Prostate gland (tissue), 2 donors: ENCODE data around the gene RYR3. TPM values are rescaled to one million over a fixed set of nuclear protein-coding genes. Genes with fewer than 3 reads are reported as not detected.

ENCODE experiments used
- DNase-seq: peaks from one replicate; pipeline ENCODE4 v3.0.0-alpha.2; 2019; ENCODE audit warnings: low spot score
- H3K27ac ChIP-seq, 2 donors: fragments of 200-600 bp; sonication (generic); 2 replicates each; pipeline ENCODE4 v1.5.1; 2017 to 2019
- H3K27me3 ChIP-seq: fragments of 200-600 bp; sonication (generic); replicated peaks from 2 replicates; pipeline ENCODE4 v1.5.1; 2019; ENCODE audit not compliant: insufficient read depth
- H3K36me3 ChIP-seq, 2 donors: fragments of 200-600 bp; sonication (generic); 1 replicate in 1 of 2; 2 replicates in 1 of 2; pipeline versions ENCODE4 v1.5.1 to v1.8.1; 2017 to 2019
- H3K4me1 ChIP-seq: fragments of 200-600 bp; sonication (generic); replicated peaks from 2 replicates; pipeline ENCODE4 v1.5.1; 2019
- H3K4me3 ChIP-seq, 2 donors: fragments of 200-600 bp; sonication (generic); 2 replicates each; pipeline ENCODE4 v1.5.1; 2017 to 2019
- H3K9me3 ChIP-seq: fragments of 200-600 bp; sonication (generic); 2 replicates; pipeline ENCODE4 v1.5.1; 2017
- POLR2A ChIP-seq: fragments of 450-650 bp; IDR thresholded peaks from one replicate; pipeline ENCODE4 v1.6.1; 2016; ENCODE audit warnings: antibody characterized with exemption, mild to moderate bottlenecking
- POLR2AphosphoS5 ChIP-seq: sonication (generic); formaldehyde crosslinking; IDR thresholded peaks from one replicate; pipeline ENCODE4 v1.6.1; 2017; ENCODE audit warnings: antibody characterized with exemption
- WGBS: methylation state at CpG from one replicate; pipeline ENCODE4 v1.1.5; 2018; 5-methylcytosine and 5-hydroxymethylcytosine counted together
- intact Hi-C: fragments of 100-400 bp; cut with DNase I; formaldehyde crosslinking; loops from one replicate; pipeline ENCODE4 v1.14.2; 2022
- total RNA-seq, 2 donors: library from RNA; depleted of rRNA; stranded (reverse); fragments of >200 nt; gene quantifications; one replicate each; pipeline ENCODE4 v1.1.0, GENCODE V29; 2016
- TF ChIP-seq, protein P1 (sequence below), 4 experiments: fragments of 200-600 bp in 2 of 4; fragments of 450-650 bp in 2 of 4; sonication (generic) in 2 of 4; IDR thresholded peaks; 1 replicate in 3 of 4; 2 replicates in 1 of 4; pipeline ENCODE4 v1.5.1; 2016 to 2019; ENCODE audit warnings: antibody characterized with exemption in 4 of 4, mild to moderate bottlenecking in 2 of 4, moderate library complexity in 2 of 4

RYR3 gene
- total RNA-seq, 2 donors from 2014 or later: 0.41 to 2.3 TPM

DNA sequence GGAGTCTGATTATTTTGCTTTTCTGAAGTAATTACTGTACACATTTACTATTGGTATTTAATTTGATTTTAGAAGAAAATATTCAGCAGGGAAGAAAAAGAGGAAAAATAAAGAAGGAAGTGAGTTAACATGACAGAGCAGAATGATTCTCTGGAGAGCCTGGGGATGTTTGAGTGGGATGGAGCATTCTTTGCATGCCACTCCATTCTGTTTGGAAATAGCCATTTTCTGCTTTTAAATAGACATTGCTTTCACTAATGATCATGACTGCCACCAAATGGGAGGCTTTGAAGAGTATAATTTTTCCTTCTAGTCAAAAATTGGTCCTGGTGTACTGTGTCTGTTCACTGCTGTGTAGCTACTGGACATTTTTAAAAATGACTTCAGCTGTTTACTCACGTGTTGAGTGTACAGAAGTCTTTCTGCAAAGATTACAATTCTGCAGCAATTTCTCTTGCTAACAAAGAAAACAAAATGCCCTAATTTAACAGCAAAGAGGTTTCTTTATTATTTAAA is 196.1 kb downstream of the RYR3 start:
- WGBS: 40% methylated on average over 1 of the region's 1 CpG
- Histone ChIP-seq H3K27ac (no peak overlapping the region), H3K4me3 (no peak overlapping the region), H3K9me3 (no peaks in the 10 kb centered on the region), H3K4me1 (no peaks in the 10 kb centered on the region), H3K27me3 (no peaks in the 10 kb centered on the region), H3K36me3 (no peaks in the 10 kb centered on the region)
- DNase-seq: no peak
- intact Hi-C loops: no loop called here
- TF ChIP-seq, protein P1, sequence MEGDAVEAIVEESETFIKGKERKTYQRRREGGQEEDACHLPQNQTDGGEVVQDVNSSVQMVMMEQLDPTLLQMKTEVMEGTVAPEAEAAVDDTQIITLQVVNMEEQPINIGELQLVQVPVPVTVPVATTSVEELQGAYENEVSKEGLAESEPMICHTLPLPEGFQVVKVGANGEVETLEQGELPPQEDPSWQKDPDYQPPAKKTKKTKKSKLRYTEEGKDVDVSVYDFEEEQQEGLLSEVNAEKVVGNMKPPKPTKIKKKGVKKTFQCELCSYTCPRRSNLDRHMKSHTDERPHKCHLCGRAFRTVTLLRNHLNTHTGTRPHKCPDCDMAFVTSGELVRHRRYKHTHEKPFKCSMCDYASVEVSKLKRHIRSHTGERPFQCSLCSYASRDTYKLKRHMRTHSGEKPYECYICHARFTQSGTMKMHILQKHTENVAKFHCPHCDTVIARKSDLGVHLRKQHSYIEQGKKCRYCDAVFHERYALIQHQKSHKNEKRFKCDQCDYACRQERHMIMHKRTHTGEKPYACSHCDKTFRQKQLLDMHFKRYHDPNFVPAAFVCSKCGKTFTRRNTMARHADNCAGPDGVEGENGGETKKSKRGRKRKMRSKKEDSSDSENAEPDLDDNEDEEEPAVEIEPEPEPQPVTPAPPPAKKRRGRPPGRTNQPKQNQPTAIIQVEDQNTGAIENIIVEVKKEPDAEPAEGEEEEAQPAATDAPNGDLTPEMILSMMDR (IDR thresholded peaks at IDR 0.05): no peak
- no peak for TF ChIP-seq POLR2AphosphoS5
- TF ChIP-seq POLR2A: no peak

DNA sequence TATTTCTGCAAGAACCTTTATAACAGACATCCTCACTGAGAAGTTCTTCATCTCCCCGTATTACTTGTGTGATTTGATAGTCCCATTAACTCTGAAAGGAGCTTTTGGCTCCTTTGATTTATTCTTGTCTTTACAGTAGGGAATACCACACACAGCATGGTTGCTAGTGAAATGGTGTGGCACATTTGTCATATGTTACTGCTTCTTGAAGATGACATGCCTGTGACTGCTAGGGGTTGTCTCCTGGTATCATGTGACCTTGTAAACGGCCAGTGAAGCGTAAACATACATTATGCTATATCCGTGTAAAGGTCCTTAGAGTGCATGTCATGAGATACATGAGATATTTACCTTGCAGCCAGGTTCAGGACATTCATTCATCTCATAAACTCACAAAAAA is 197.9 kb downstream of the RYR3 start:
- H3K27me3 ChIP-seq: no peaks in the 10 kb centered on the region
- no peaks in the 10 kb centered on the region for H3K4me1 ChIP-seq
- H3K9me3 ChIP-seq: no peaks in the 10 kb centered on the region
- H3K36me3 ChIP-seq: no peaks in the 10 kb centered on the region
- H3K27ac ChIP-seq: no peak overlapping the region
- intact Hi-C loops: no loop called here
- H3K4me3 ChIP-seq: no peak overlapping the region
- 35% methylated on average over 4 of the region's 4 CpGs for WGBS
- DNase-seq: no peak
- TF ChIP-seq POLR2AphosphoS5 (no peak), POLR2A (no peak)
- TF ChIP-seq, protein P1 (IDR thresholded peaks at IDR 0.05): no peak

DNA sequence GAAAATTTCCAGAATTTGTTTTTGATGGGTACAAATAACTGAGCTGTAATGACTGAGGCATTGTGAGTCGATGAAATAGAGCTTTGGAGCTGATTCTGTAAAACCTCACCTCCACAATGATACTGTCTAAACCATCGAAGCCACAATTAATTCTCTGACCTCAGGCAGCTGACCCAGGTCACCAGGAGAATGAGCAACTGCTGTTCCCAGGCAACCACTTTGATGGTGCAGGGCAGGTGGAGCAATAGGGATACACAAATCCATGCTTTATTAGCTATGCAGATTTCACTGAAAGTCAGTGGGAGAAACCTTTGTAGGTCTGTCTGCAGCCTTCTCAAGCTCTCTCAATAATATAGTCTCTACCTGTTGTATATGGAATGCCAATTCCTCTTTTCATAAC is 204.4 kb downstream of the RYR3 start:
- no peak for DNase-seq
- H3K9me3 ChIP-seq: no peaks in the 10 kb centered on the region
- H3K36me3 ChIP-seq: no peaks in the 10 kb centered on the region
- WGBS: 56% methylated on average over 2 of the region's 2 CpGs
- no peak for TF ChIP-seq POLR2AphosphoS5
- TF ChIP-seq POLR2A: no peak
- TF ChIP-seq, protein P1 (IDR thresholded peaks at IDR 0.05): no peak
- H3K4me3 ChIP-seq: no peak overlapping the region
- no peak overlapping the region for H3K27ac ChIP-seq
- intact Hi-C loops: no loop called here
- H3K27me3 ChIP-seq: no peaks in the 10 kb centered on the region
- H3K4me1 ChIP-seq: no peaks in the 10 kb centered on the region

DNA sequence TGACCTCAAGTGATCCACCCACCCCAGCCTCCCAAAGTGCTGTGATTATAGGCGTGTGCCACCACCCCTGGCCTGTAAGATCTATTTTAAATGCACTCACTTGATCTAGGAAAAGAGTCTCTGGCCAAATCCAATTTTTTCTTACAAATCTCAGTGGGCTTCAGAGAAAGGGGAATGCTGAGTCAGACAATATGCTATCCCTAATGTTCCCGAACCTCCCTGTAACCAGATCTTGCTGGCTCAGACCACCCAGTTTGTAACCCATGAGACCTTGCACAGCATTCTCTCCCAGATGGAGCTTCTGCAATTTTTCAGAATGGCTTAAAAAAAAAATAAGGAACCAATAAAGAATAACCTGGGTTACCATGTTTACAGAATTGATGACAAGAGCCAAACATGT is 205.8 kb downstream of the RYR3 start:
- TF ChIP-seq POLR2AphosphoS5 (no peak), POLR2A (no peak)
- TF ChIP-seq, protein P1 (IDR thresholded peaks at IDR 0.05): no peak
- intact Hi-C loops: no loop called here
- H3K36me3 ChIP-seq: no peaks in the 10 kb centered on the region
- H3K4me3 ChIP-seq: no peak overlapping the region
- H3K27me3 ChIP-seq: no peaks in the 10 kb centered on the region
- H3K27ac ChIP-seq: no peak overlapping the region
- H3K9me3 ChIP-seq: no peaks in the 10 kb centered on the region
- 73% methylated on average over 2 of the region's 2 CpGs for WGBS
- no peaks in the 10 kb centered on the region for H3K4me1 ChIP-seq
- no peak for DNase-seq

DNA sequence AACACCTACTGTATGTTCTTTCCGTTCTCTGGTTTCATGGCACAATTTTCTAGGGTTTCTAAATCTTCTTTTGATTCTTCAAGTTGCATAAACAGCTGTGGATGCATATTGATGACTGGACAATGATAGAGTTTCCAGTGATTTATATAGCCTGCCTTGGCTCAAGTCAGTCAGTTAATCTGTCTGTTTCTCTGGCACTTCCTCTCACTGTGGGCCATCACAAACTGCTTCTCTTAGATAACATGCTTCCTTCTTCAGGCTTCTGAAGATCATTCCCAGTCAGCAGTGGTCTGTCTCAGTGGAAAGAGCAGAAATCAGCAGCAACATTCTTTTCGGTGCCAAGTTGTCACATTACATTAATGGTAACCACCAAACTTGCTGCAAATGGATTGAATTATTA is 207.2 kb downstream of the RYR3 start:
- no peak overlapping the region for H3K27ac ChIP-seq
- no peaks in the 10 kb centered on the region for H3K36me3 ChIP-seq
- no peaks in the 10 kb centered on the region for H3K4me1 ChIP-seq
- no peaks in the 10 kb centered on the region for H3K27me3 ChIP-seq
- no peak overlapping the region for H3K4me3 ChIP-seq
- TF ChIP-seq, protein P1 (IDR thresholded peaks at IDR 0.05): no peak
- TF ChIP-seq POLR2AphosphoS5 (no peak), POLR2A (no peak)
- H3K9me3 ChIP-seq: no peaks in the 10 kb centered on the region
- 68% methylated on average over 2 of the region's 2 CpGs for WGBS
- intact Hi-C loops: no loop called here
- no peak for DNase-seq
